HG03097 (cell line): ENCODE measurements around the gene PTPRJ.
A peak's percentile ranks its signal among the peaks of the same experiment; 100 is the strongest.
"Not testable (repeated sequence)": the region's sequence is repeated elsewhere in the genome, so short reads cannot be mapped to it uniquely, and the experiment has no call there.

Source experiments
- ATAC-seq: cut with Tn5 transposase; IDR thresholded peaks from one replicate; pipeline ENCODE4 v1.9.1; 2021; ENCODE audit not compliant: unreplicated experiment, low FRiP score

The PTPRJ gene

DNA sequence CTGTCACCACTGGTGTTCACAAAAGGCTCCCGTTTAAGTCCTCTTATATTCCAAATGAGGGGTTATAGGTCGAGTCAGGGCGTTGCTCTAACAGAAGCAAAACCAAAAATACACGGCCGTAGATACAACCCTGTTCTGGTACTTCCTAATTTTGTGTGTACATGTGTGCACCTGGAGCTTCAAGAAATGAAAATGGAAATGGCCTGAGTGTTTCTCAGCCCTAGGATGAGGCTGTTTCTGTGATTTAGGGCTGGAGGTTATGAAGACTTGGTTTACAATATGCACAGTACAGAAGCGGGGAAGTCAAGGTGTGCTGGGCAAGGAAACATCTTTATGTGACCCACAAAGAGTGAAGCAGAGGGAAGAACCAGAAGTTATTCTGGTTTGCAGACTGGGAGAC lies 125.8 kb downstream of the PTPRJ start:
- ATAC-seq, result no peak

DNA sequence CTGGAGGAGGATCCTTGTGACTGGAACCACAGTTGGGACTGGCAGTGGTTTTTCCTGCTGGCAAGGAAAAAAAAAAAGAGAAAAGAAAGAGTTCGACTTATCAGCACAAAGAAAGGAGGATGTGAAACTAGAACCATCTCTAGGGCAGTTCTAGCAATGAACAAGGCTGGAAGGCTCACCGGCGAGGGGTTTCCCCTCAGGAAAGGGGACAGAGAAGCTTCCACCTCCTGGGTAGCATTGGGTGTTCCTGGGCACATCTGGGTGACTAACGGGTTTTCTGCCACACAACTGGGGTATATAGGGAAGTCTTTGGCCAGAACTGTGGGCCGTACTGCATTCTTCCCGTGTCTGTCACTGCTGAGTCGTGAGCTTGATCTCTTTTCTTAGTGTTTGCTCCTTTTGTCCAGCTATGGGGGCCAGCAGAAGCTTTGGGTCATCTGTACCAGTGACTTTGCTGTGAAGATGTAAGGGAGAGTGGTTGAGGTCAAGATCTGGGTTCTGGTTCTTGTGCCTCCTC lies 126.9 kb downstream of the PTPRJ start:
- peak; percentile 69 for ATAC-seq

DNA sequence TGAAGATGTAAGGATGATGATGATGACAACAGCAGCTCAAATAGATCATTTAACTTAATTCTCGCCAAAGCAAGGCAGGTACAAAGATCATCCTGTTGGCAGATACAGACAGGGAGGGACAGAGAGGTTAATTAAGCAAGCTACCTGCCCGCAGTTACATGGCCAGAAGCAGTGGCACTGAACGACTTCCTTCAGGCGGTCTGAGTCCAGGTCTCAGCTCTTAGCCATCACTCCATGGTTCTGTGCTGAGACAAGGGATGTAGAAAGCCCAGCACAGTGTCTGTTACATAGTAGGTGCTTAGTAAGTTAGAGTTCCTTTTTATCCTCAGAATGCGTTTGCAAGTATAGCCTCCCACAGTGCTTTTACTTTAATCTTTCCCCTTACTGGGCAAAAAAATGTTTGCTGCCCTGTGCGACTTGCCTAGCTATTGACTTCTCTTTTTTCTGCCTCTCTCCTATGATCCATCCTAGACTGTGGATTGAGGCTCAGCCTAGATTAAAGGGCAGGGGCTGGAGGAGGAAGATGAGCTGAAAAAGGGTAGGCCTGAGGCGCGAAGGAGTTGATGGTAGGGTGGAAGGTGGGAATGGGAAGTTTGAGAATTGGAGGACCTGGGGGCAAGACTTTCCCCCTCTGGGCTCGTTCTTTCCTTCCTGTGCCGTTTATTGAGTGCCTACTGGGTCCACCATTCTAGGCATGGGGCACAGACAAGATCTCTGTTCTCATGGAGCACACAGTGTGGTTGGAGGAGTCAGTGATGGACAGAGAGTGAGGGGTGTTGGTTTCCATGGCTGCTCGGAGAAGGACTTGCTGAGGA lies 128.1 kb downstream of the PTPRJ start:
- ATAC-seq, result no peak

DNA sequence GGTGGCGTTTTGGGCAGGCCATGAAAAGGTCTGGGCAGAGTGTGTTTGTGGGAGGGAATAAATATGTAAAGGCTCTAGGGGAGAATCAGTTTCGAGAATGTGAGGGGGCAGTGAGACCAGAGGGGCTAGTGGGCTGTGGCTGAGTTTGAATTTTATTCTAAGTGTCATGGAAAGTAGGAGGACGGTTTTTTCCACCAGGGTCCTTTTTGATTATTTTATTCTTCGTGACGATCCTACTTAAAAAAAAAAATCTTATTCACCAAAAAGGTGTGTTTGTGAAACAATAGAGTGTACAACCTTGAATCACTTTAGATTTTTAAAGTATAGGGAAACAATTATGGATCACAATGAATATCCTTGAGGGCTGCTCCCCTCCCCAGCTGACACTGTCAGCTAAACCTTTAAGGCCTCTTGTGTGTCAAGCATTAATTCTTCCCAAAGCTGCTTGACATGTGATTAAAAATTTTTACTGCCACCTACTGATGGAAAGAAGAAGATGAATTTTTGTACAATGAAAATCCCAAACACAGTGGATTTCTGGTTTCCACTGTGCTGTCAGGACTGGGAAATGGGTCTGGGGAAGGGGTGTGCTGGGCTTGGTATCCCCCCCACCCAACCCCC lies 128.8 kb downstream of the PTPRJ start:
- ATAC-seq, result peak; percentile 3

DNA sequence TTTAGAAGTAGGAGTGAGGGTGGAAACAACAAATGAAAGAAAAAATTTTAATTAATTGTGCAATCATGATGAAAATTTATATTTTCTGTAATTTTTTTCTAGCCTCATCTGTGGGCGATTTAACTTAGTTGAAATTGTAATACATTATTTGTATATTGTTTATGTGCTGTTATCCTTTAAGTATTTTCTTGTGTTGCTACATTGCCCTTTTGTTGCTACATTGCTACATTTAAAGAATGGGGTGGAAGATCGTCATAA lies 130.1 kb downstream of the PTPRJ start:
- no peak for ATAC-seq

DNA sequence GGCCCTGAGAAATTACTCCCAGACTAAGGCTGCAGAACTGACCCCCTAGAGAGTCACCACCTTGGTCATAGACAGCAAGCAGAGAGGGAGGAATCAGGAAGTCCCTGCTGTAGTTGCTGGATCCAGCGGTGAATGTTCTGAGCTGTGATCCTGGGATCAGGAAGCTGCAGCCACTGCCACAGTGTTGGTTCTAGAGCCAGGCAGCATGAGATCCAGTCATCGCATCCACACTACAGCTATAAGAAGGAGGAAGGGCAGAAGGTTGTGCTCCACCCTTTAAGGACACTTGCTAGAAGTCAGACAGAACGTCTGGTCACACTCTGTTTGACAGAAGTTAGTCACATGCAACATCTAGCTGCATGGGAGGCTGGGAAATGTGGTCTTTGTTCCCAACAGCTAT lies 131.5 kb downstream of the PTPRJ start:
- no peak for ATAC-seq

DNA sequence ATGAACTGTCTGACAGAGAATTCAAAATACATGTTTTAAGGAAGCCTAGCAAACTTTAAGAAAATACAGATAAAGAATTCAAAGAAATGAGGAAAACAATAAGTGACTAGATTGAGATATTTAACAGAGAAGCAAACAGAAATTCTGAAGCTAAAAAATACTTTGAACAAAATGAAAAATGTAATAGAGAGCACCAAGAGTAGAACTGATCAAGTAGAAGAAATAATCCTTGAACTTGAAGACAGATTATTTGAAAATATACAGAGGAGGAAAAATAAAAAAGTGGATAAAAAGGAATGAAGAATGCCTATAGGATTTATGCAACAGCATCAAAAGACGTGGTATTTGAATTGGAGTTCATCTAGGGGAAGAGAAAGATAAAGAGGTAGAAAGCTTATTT lies 134.4 kb downstream of the PTPRJ start:
- ATAC-seq, result no peak

DNA sequence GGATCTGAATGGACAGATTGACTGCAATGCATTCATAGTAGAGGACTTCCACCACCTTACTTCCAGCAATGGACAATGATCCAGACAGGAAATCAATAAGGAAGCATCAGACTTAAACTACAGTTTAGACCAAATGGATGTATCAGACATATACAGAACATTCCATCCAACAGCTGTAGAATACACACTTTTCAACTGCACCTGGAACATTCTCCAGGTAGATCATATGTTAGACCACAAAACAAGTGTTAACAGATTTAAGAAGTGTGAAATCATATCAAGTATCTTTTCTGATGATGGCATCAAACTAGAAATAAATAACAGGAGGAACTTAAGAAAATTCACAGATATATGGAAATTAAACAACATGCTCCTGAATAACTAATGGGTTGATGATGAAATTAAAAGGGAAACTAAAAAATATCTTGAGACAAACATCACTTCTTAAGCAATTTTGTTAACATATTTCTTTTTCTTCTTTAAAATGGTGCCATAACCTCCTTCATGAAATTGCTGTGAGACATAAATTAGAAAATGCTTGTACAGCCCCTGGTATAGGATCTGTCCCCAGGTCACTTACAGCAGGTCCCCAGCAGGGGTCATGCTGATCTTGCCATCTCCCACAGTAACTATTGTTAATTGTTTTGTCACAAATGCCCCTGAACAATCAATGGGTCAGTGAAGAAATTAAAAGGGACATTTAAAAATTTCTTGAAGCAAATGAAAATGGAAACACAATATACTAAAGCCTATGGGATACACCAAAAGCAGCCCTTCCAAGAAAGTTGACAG lies 136.3 kb downstream of the PTPRJ start:
- no peak for ATAC-seq

DNA sequence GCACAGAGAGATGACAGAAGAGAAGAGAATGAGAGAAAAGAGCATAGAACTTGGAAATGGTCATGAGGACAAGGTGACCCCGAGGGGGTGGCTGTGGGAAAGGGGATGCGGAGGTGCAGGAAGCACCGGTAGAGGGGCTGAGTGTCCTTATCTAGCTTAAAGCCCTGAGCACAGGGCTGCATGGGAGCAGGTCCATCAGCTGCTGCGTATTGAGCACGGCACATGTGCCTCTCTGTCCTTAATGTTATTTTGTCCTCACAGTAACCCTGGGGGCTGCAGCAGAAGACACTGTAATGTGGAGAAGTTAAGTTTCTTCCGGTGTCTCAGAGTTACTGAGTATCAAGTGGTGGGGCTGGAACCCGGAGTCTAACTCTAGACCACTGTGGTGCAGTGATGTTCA lies 141.9 kb downstream of the PTPRJ start:
- no peak for ATAC-seq

DNA sequence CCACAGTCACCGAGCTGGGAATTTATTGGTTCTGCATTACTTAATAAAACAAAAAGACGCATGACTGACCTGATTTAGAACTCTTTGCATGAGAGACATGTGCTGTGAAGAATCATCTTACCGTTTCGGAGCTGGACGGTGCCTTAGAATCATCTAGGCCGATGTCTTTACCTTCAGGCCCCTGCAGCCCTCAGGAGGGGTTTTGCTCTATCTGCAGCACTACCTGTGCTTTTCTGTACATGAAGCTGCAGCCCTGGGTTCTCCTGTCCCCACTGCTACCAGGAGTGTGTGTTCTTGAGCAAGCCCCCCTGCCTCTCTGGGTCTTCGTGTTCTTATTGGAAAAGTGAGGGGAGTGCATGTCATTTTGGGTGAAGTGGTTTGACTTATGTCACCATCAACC lies 142.3 kb downstream of the PTPRJ start:
- no peak for ATAC-seq

DNA sequence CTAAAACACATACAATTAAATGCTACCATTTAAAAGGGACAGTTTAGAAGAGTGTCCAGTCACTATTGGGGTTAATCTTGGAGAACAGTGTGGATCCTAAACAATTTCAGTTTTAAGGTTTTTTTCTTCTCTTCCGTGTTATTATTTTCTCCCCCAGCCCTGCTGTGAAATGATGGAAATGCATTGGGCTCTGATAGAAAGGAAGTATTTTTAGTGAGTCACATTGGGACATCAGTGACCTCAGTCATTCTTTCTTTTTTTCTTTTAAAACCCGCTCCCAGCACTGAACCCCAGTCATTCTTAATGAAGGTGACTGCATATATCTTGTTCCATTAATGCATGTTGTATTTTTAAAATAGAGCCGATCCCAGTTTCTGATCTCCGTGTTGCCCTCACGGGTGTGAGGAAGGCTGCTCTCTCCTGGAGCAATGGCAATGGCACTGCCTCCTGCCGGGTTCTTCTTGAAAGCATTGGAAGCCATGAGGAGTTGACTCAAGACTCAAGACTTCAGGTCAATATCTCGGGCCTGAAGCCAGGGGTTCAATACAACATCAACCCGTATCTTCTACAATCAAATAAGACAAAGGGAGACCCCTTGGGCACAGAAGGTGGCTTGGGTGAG lies 143.0 kb downstream of the PTPRJ start:
- ATAC-seq, result no peak

DNA sequence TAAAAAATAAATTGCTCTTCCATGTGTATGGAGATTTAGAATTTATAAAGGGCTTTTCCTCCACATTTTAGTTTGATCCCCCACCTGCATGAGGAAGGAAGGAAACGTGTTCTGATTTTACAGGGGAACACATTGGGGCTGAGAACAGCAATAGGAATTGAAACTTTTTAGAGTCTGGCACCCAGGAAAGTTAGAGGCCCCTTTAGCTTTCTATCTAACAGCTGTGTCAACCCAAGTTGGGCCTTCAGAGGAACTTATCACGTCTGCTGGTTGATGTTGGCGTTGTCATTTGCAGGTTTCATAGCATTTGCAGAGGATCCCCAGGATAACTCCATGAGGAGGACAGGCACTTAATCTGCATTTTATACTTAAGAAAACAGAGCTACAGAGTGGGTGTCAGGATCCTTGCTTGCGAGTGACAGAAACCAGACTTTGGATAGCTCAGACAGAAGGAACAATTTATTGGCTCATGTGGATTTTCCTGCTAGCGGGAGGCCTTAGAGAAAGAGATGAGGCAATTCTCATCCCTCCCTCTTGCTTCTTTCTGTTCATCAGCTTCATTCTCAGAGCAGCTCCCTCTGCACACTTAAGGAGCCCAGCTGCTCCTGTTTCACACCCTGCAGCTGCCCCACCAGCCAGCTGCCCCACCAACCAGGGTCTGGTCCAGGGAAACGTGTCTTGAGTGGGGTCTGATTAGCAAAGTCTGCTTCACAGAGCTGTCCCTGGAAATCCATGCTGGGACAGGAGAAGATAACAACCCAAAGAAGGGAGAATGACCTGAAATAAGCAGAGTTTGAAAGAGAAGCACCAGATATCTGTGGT lies 143.8 kb downstream of the PTPRJ start:
- ATAC-seq, result no peak

DNA sequence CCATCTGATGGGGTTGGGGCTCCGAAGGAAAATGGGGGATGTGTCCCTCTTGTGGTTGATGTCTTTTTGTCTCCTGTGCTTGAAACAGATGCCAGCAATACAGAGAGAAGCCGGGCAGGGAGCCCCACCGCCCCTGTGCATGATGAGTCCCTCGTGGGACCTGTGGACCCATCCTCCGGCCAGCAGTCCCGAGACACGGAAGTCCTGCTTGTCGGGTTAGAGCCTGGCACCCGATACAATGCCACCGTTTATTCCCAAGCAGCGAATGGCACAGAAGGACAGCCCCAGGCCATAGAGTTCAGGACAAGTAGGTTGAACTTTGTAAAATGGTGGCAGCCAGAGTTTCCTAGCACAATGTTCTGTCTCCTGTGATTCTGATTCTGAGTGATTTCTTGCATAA lies 144.5 kb downstream of the PTPRJ start:
- ATAC-seq, result no peak

DNA sequence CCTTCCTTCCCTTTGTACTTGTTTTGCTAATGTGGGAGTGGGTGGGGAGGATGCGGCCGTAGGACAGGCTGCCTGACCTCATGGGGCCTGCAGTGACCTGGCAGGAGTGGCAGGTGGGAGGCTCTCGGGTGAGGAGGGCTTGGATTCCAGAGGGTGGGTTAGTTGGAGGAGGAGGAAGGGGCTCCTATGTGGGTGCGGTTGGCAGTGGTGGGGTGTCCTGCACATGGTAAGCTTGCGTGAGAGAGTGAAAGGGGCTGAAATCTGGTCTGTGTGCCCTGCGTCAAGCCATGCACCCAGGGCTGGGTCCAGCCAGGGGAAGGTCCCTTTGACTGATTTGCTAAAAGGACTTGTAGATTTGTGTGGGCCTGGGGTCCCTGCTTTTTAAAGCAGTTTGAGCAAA lies 145.5 kb downstream of the PTPRJ start:
- ATAC-seq, result no peak

DNA sequence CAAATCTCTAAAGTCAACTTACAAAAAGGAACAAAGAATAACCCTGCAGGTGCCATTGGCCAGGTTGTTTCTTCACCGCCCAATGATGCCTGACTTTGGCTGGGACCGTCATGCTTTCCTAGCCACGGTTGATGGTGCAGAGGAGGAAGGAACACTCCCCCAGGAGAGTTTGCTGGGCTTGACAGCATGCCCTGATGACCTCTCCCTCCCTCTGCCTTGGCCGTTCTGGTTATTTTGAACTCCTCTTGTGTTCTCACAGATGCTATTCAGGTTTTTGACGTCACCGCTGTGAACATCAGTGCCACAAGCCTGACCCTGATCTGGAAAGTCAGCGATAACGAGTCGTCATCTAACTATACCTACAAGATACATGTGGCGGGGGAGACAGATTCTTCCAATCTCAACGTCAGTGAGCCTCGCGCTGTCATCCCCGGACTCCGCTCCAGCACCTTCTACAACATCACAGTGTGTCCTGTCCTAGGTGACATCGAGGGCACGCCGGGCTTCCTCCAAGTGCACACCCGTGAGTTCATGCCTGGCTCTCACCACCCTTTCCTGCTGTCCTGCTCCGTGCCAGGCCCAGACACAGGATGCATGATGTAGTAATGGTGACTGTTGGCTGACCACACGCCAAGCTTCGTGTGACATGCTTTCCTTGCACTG lies 147.3 kb downstream of the PTPRJ start:
- ATAC-seq, result no peak

DNA sequence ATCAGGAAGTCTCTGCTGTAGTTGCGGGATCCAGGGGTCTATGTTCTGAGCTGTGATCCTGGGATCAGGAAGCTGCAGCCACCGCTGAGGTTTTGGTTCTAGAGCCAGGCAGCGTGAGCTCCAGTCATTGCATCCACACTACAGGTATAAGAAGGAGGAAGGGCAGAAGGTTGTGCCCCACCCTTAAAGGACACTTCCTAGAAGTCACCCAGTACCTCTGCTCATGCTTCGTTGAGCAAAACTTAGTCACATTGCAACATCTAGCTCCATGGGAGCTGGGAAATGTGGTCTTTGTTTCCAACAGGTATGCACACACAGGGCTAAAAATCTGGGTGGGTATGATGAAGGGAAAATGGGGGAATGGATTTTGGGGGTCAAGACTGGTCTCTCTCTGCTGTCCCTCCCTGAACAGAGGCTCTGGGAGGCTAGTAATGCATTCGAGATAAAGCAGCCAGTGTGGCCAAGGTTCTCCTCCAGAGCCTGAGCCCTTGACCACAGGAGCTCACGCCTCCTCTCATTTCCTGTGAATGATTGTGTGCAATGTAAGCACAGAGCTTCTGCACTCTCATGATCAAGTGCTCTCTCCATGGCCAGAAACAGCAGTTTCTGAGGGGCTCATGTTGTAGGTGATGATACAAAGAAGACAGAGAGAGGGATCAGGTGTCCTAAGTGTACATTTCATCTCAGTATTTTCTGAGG lies 149.5 kb downstream of the PTPRJ start:
- ATAC-seq, result no peak

DNA sequence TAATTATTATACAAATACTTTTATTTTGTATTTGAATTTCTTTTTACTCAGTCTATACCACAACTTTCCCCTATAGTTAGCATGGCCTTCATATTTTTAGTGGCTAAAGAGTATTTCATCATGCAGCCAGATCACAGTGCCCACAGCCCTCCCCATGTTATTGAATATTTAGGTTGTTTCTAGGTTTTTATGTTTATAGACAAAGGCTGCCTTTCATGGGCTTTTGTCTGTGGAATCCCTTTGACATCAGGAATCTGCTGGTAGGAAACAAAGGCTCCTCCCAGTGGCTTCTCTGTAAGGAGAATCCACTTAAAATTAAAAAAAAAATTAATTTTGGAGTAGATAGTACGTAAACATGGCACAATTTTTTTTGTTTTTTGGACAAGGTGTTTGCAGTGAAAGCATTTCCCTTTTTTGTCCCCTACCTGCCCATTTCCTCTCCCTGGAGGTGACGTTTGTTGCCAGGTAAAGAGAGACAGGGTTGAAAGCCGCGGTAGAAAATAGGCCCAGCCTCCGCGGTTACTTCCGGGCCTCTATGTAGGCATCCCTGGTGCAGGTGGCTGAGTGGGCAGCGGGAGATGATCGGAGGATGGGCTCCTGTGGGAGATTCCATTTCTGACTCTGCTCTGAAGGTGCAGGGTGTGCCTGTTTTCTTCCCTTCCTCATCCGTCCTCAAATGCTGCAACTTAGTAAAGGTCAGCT lies 154.0 kb downstream of the PTPRJ start:
- no peak for ATAC-seq

DNA sequence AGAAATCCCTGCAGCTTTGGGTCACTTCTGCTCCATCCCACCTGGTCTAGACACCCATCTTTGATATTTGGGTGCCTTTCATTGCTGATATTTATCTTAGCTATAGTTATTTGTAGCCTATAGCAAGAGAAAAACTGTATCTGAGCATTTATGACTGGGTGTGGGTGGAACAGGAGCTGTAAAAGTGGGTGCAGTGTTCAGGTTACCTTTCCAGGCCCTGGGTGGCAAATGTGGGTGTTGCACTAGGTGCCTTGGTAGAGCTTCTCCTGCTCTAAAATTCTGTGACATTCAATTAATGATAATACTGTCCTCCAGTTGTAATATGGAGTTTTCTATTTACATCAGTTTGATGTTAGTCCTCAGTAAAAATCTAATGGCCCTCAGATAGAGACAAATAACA lies 157.9 kb downstream of the PTPRJ start:
- ATAC-seq, result no peak

DNA sequence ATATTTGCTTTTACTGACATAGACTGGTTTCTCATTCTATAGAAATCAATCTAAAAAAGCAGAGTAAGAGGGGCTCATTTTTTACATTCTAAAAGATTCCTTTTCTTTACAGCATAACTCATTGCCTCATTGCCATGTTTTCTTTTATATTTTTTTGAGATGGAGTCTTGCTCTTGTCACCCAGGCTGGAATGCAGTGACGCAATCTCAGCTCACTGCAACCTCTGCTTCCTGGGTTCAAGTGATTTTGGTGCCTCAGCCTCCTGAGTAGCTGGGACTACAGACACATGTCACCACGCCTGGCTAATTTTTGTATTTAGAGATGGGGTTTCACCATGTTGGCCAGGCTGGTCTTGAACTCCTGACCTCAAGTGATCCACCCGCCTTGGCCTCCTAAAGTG lies 159.5 kb downstream of the PTPRJ start:
- not testable (repeated sequence) for ATAC-seq
